B cell (primary cell): ENCODE results near the gene LIPA. TPM values are rescaled to one million over a fixed set of nuclear protein-coding genes. Genes with fewer than 3 reads are reported as not detected.

Experiments used
- ATAC-seq: fragments of 200-7000 bp; cut with Tn5 transposase; one replicate; pipeline ENCODE4 v1.10.0; 2021; ENCODE audit warnings: low read depth, mild to moderate bottlenecking, moderate number of reproducible peaks, moderate library complexity
- CTCF ChIA-PET: fragments of 350-600 bp; sonication (Branson Sonifier 250); formaldehyde crosslinking; loops from one replicate; lab custom pipeline; 2021; ENCODE audit warnings: antibody characterized with exemption, inconsistent platforms; lab: Charles Lee
- POLR2A ChIA-PET: fragments of 350-600 bp; sonication (Branson Sonifier 250); formaldehyde crosslinking; loops from one replicate; lab custom pipeline; 2021; ENCODE audit warnings: antibody characterized with exemption; lab: Charles Lee
- DNase-seq: peaks from one replicate; pipeline ENCODE4 v3.0.0; 2013
- H2AFZ ChIP-seq: 2 replicates; pipeline ENCODE4 v1.6.1; 2012; ENCODE audit warnings: mild to moderate bottlenecking, low read depth, low read length; ENCODE audit not compliant: insufficient read depth, poor library complexity, severe bottlenecking
- H3K27ac ChIP-seq, 2 donors: 1 replicate in 1 of 2; 2 replicates in 1 of 2; pipeline ENCODE4 v1.5.1; 2012 to 2013; ENCODE audit warnings: low read length in 2 of 2, mild to moderate bottlenecking in 2 of 2, moderate library complexity in 1 of 2
- H3K27me3 ChIP-seq, 4 experiments: fragments of 200-600 bp in 1 of 4; sonication (generic) in 1 of 4; replicated peaks in 1 of 4; 1 replicate in 2 of 4; 2 replicates in 2 of 4; pipeline versions ENCODE4 v1.6.1 to v1.7.0; 2013 to 2016; ENCODE audit warnings: low read length in 3 of 4, mild to moderate bottlenecking in 2 of 4, mixed read lengths in 1 of 4, moderate library complexity in 1 of 4; ENCODE audit not compliant: insufficient read depth in 4 of 4, control insufficient read depth in 3 of 4; ENCODE audit errors: control extremely low read depth in 1 of 4
- H3K36me3 ChIP-seq, 2 experiments: replicated peaks in 1 of 2; 1 replicate in 1 of 2; 2 replicates in 1 of 2; pipeline versions ENCODE4 v1.6.1 to v1.7.1; 2013; ENCODE audit warnings: low read length in 1 of 2; ENCODE audit not compliant: insufficient read depth in 2 of 2, control insufficient read depth in 1 of 2; ENCODE audit errors: control extremely low read depth in 1 of 2, extremely low read depth in 1 of 2
- H3K4me1 ChIP-seq, 2 donors: fragments of 200-600 bp in 1 of 2; sonication (generic) in 1 of 2; 1 replicate in 1 of 2; 2 replicates in 1 of 2; pipeline versions ENCODE4 v1.5.1 to v1.6.1; 2013 to 2017; ENCODE audit warnings: low read length in 2 of 2; ENCODE audit not compliant: control insufficient read depth in 2 of 2, insufficient read depth in 2 of 2
- H3K4me2 ChIP-seq: replicated peaks from 2 replicates; pipeline ENCODE3; 2012; ENCODE audit warnings: mild to moderate bottlenecking, low read depth, low read length; ENCODE audit not compliant: poor library complexity, severe bottlenecking
- H3K4me3 ChIP-seq, 5 experiments: fragments of 200-600 bp in 1 of 5; sonication (generic) in 1 of 5; 1 replicate in 3 of 5; 2 replicates in 2 of 5; pipeline versions ENCODE4 v1.5.1 to v1.7.0; 2011 to 2016; ENCODE audit warnings: low read length in 4 of 5, mild to moderate bottlenecking in 4 of 5, low read depth in 2 of 5, control low read depth in 1 of 5, moderate library complexity in 1 of 5; ENCODE audit not compliant: insufficient read depth in 1 of 5; ENCODE audit errors: control extremely low read depth in 1 of 5, extremely low read depth in 1 of 5
- H3K79me2 ChIP-seq: fragments of 200-600 bp; sonication (generic); one replicate; pipeline ENCODE4 v1.6.0; 2016; ENCODE audit warnings: low read length; ENCODE audit not compliant: control insufficient read depth, insufficient read depth
- H3K9ac ChIP-seq: fragments of 200-600 bp; sonication (generic); 2 replicates; pipeline ENCODE4 v1.6.1; 2017; ENCODE audit warnings: mild to moderate bottlenecking, low read length, moderate library complexity
- H3K9me3 ChIP-seq, 3 donors: one replicate each; pipeline versions ENCODE4 v1.6.1 to v1.7.1; 2013; ENCODE audit warnings: low read length in 2 of 3; ENCODE audit not compliant: control insufficient read depth in 2 of 3, insufficient read depth in 1 of 3; ENCODE audit errors: control extremely low read depth in 1 of 3
- H4K20me1 ChIP-seq: 2 replicates; pipeline ENCODE4 v1.6.0; 2012; ENCODE audit warnings: mild to moderate bottlenecking, low read length; ENCODE audit not compliant: insufficient read depth, control insufficient read depth, poor library complexity, severe bottlenecking
- H3K27ac Mint-ChIP-seq: one replicate; pipeline ENCODE4 v1.8.0; 2021; ENCODE audit warnings: mixed read lengths
- H3K27me3 Mint-ChIP-seq: one replicate; pipeline ENCODE4 v1.8.0; 2021; ENCODE audit warnings: mixed read lengths
- H3K4me1 Mint-ChIP-seq: one replicate; pipeline ENCODE4 v1.8.0; 2021; ENCODE audit warnings: mixed read lengths
- H3K4me3 Mint-ChIP-seq: one replicate; pipeline ENCODE4 v1.8.0; 2021; ENCODE audit warnings: mixed read lengths
- H3K9me3 Mint-ChIP-seq: one replicate; pipeline ENCODE4 v1.8.0; 2022; ENCODE audit warnings: mixed read lengths; ENCODE audit not compliant: insufficient read depth
- CTCF ChIP-seq: fragments of 200-600 bp; IDR thresholded peaks from one replicate; pipeline ENCODE4 v1.8.0; 2022; ENCODE audit warnings: antibody characterized with exemption, mild to moderate bottlenecking
- EZH2 ChIP-seq: IDR thresholded peaks from 2 replicates; pipeline ENCODE4 v1.6.1; 2012; ENCODE audit warnings: borderline replicate concordance, low read depth, mild to moderate bottlenecking, moderate library complexity, low read length; ENCODE audit not compliant: insufficient read depth, poor library complexity, severe bottlenecking
- WGBS: methylation state at CpG from one replicate; pipeline ENCODE4 v1.1.5; 2013; ENCODE audit warnings: missing lambda C conversion rate; ENCODE audit not compliant: insufficient coverage; 5-methylcytosine and 5-hydroxymethylcytosine counted together
- intact Hi-C: fragments of 100-400 bp; cut with micrococcal nuclease; formaldehyde crosslinking; loops from one replicate; pipeline ENCODE4 v1.10.0; 2022
- polyA plus RNA-seq: library from polyadenylated mRNA; depleted of rRNA; stranded (reverse); fragments of >200 nt; gene quantifications from 2 replicates; pipeline ENCODE4 v1.2.3, GENCODE V29; 2012
- total RNA-seq, 2 donors: library from RNA; stranded (reverse); fragments of 120-200 nt in 1 of 2; gene quantifications; 1 replicate in 1 of 2; 2 replicates in 1 of 2; pipeline versions ENCODE4 v1.2.3 to v1.2.4, GENCODE V29; 2013 to 2022

The LIPA gene
- total and polyA plus RNA-seq, 2 donors (not counting 1 experiment from before 2014, with no cell fraction given): 16.4 to 36.5 TPM

DNA sequence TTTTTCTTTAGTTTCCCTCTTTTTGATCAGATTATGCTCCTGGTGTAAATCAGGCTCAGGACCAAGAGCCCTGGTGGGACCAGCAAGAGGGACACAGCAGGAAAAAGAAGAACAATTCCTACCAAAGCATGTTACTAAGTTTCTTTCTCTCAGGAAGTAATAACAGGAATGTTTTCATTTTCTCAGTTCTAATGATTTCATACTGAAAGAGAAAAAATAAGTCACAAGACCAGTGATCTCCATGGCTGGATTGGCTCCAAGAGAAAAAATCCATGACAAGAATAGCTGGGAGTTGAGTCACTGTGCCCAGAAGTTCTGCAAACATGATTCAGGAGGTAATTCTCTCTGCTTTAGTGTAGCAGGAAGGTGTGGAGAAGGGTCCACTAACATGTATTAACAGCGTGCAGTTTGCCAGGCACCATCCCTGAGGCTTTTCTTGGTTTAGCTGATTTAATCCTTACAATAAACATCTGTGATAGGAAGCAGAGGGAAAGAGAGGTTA lies 26.5 kb upstream of the LIPA start:
- ATAC-seq (no peak), DNase-seq (no peak)
- Mint-ChIP-seq H3K4me3 (no peak overlapping the region), H3K27me3 (no peaks in the 10 kb centered on the region), H3K27ac (no peak overlapping the region), H3K4me1 (no peaks in the 10 kb centered on the region), H3K9me3 (no peaks in the 10 kb centered on the region)
- H3K4me2 ChIP-seq: no peak overlapping the region
- TF ChIP-seq EZH2: no peak
- no peak for TF ChIP-seq CTCF
- ChIA-PET CTCF (interaction anchor here (1.2 kb wide), 1 partner anchor 24 kb away, joined by 3 read pairs; the partner anchor contains the start of gene IFIT2), POLR2A (no interaction called here)
- no peaks in the 10 kb centered on the region for H3K9me3 ChIP-seq
- H2AFZ ChIP-seq: no peak overlapping the region
- H3K27ac ChIP-seq: no peak overlapping the region
- no peaks in the 10 kb centered on the region for H3K27me3 ChIP-seq
- H3K36me3 ChIP-seq: no peaks in the 10 kb centered on the region
- no peak overlapping the region for H3K4me3 ChIP-seq
- H3K9ac ChIP-seq: no peak overlapping the region
- no peaks in the 10 kb centered on the region for H4K20me1 ChIP-seq
- H3K79me2 ChIP-seq: no peaks in the 10 kb centered on the region
- no CpG with 5 or more reads among the region's 1 CpG for WGBS
- no peaks in the 10 kb centered on the region for H3K4me1 ChIP-seq
- intact Hi-C loops: no loop called here

- no peaks in the 10 kb centered on the region for H3K4me1 Mint-ChIP-seq
- H3K4me2 ChIP-seq: no peak overlapping the region
- no peaks in the 10 kb centered on the region for H3K36me3 ChIP-seq
- no peak overlapping the region for H3K4me3 ChIP-seq
- H3K27ac Mint-ChIP-seq: no peak overlapping the region
- DNase-seq (no peak), ATAC-seq (no peak)
- intact Hi-C loops: no loop called here
- no peak overlapping the region for H3K27ac ChIP-seq
- no peak for TF ChIP-seq CTCF
- TF ChIP-seq EZH2: no peak
- no peaks in the 10 kb centered on the region for H3K9me3 Mint-ChIP-seq
- ChIA-PET CTCF (interaction anchor here (1.5 kb wide), 2 partner anchors 13 to 94 kb away, joined by 4 to 6 read pairs; no protein-coding TSS in a partner anchor), POLR2A (no interaction called here)
- no peak overlapping the region for H3K9ac ChIP-seq
- 100% methylated on average over 4 of the region's 6 CpGs for WGBS
- no peaks in the 10 kb centered on the region for H3K79me2 ChIP-seq
- no peaks in the 10 kb centered on the region for H3K9me3 ChIP-seq
- H2AFZ ChIP-seq: no peak overlapping the region
- H3K27me3 ChIP-seq: no peaks in the 10 kb centered on the region
- H3K4me1 ChIP-seq: no peaks in the 10 kb centered on the region
- H3K4me3 Mint-ChIP-seq: no peak overlapping the region
- no peaks in the 10 kb centered on the region for H4K20me1 ChIP-seq
- H3K27me3 Mint-ChIP-seq: peaks cover 3% of the 10 kb centered on the region
These were observed 23.8 kb upstream of the LIPA start for GRCh38 chr10:89275383-89275782.
